ENCODE measurements around the gene HMGCS1. TPM values are rescaled to one million over a fixed set of nuclear protein-coding genes. Genes with fewer than 3 reads are reported as not detected.

The HMGCS1 gene
- total and polyA plus RNA-seq, 9 of the 15 experiments (the other 6 are each of a cell fraction or from before 2014, with no cell fraction given): 43.7 to 337 (median 111) TPM

- TF ChIP-seq MCM2 (IDR thresholded peaks at IDR 0.05; ENCODE audit: low read depth) (no peak), MAFG (tag; conservative IDR thresholded peaks at IDR 0.05) (peak; percentile 86), KDM4B (IDR thresholded peaks at IDR 0.05; ENCODE audit: borderline replicate concordance in 2 of 2, low read depth in 1 of 2) (no peak), FOSL1 (tag; conservative IDR thresholded peaks at IDR 0.05) (peak; percentile 76), GABPA (tag; conservative IDR thresholded peaks at IDR 0.05; ENCODE audit: low read depth) (no peak), BRD4 (IDR thresholded peaks at IDR 0.05) (no peak), CBX2 (IDR thresholded peaks at IDR 0.05; ENCODE audit: insufficient read depth, low read length, poor library complexity, severe bottlenecking) (no peak), CREB1 (IDR thresholded peaks at IDR 0.05) (no peak), CREB1 (CRISPR knock-in tag; IDR thresholded peaks at IDR 0.05) (no peak), CBX1 (IDR thresholded peaks at IDR 0.05; ENCODE audit: low read depth) (no peak), BDP1 (IDR thresholded peaks at IDR 0.05; ENCODE audit: insufficient read depth, insufficient read length) (no peak), ZNF263 (CRISPR knock-in tag; IDR thresholded peaks at IDR 0.05; ENCODE audit: borderline replicate concordance) (no peak), ZNF589 (CRISPR knock-in tag; IDR thresholded peaks at IDR 0.05; ENCODE audit: low read depth) (no peak), NFYB (IDR thresholded peaks at IDR 0.05; ENCODE audit: extremely low read depth, insufficient read length) (no peak), NCOA2 (IDR thresholded peaks at IDR 0.05; ENCODE audit: partially characterized antibody in 2 of 2) (no peak), ZBTB33 (CRISPR knock-in tag; IDR thresholded peaks at IDR 0.05) (no peak), ZZZ3 (IDR thresholded peaks at IDR 0.05) (no peak), NFE2 (IDR thresholded peaks at IDR 0.05; ENCODE audit: low read depth) (peak; percentile 82), SRF (CRISPR knock-in tag; IDR thresholded peaks at IDR 0.05) (no peak), EHMT2 (IDR thresholded peaks at IDR 0.05) (no peak), ETV5 (CRISPR knock-in tag; IDR thresholded peaks at IDR 0.05; ENCODE audit: low read depth) (no peak)
- TF ChIP-seq, protein P1, sequence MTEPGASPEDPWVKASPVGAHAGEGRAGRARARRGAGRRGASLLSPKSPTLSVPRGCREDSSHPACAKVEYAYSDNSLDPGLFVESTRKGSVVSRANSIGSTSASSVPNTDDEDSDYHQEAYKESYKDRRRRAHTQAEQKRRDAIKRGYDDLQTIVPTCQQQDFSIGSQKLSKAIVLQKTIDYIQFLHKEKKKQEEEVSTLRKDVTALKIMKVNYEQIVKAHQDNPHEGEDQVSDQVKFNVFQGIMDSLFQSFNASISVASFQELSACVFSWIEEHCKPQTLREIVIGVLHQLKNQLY (CRISPR knock-in tag; conservative IDR thresholded peaks at IDR 0.05): no peak
- TF ChIP-seq, protein P2, sequence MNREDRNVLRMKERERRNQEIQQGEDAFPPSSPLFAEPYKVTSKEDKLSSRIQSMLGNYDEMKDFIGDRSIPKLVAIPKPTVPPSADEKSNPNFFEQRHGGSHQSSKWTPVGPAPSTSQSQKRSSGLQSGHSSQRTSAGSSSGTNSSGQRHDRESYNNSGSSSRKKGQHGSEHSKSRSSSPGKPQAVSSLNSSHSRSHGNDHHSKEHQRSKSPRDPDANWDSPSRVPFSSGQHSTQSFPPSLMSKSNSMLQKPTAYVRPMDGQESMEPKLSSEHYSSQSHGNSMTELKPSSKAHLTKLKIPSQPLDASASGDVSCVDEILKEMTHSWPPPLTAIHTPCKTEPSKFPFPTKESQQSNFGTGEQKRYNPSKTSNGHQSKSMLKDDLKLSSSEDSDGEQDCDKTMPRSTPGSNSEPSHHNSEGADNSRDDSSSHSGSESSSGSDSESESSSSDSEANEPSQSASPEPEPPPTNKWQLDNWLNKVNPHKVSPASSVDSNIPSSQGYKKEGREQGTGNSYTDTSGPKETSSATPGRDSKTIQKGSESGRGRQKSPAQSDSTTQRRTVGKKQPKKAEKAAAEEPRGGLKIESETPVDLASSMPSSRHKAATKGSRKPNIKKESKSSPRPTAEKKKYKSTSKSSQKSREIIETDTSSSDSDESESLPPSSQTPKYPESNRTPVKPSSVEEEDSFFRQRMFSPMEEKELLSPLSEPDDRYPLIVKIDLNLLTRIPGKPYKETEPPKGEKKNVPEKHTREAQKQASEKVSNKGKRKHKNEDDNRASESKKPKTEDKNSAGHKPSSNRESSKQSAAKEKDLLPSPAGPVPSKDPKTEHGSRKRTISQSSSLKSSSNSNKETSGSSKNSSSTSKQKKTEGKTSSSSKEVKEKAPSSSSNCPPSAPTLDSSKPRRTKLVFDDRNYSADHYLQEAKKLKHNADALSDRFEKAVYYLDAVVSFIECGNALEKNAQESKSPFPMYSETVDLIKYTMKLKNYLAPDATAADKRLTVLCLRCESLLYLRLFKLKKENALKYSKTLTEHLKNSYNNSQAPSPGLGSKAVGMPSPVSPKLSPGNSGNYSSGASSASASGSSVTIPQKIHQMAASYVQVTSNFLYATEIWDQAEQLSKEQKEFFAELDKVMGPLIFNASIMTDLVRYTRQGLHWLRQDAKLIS (CRISPR knock-in tag; IDR thresholded peaks at IDR 0.05): no peak
Observed at GRCh38 chr5:43281840-43282658, 31.2 kb downstream of the HMGCS1 start (continued).
